DND-41 (cell line): ENCODE data around the gene ST8SIA1.
A peak's percentile ranks its signal among the peaks of the same experiment; 100 is the strongest.
"Not testable (repeated sequence)": the region's sequence is repeated elsewhere in the genome, so short reads cannot be mapped to it uniquely, and the experiment has no call there.

Experiments used
- ATAC-seq: fragments of 200-7000 bp; cut with Tn5 transposase; 3 replicates; pipeline ENCODE4 v1.9.1; 2021; ENCODE audit warnings: low read depth; ENCODE audit not compliant: insufficient read depth
- DNase-seq: peaks from one replicate; pipeline ENCODE4 v3.0.0-alpha.2; 2020
- H2AFZ ChIP-seq: 2 replicates; pipeline ENCODE4 v1.6.0; 2012; ENCODE audit warnings: low read depth, low read length
- H3K27ac ChIP-seq: 2 replicates; pipeline ENCODE4 v1.5.1; 2012; ENCODE audit warnings: low read length, inconsistent platforms
- H3K27me3 ChIP-seq: fragments of 200-600 bp; sonication (generic); 2 replicates; pipeline ENCODE4 v1.6.0; 2012; ENCODE audit warnings: low read length, mild to moderate bottlenecking, inconsistent platforms; ENCODE audit not compliant: insufficient read depth, poor library complexity
- H3K36me3 ChIP-seq: 2 replicates; pipeline ENCODE4 v1.5.1; 2012; ENCODE audit warnings: low read length, inconsistent platforms; ENCODE audit not compliant: insufficient read depth
- H3K4me1 ChIP-seq: 2 replicates; pipeline ENCODE4 v1.5.1; 2012; ENCODE audit warnings: mild to moderate bottlenecking, low read length; ENCODE audit not compliant: insufficient read depth
- H3K4me2 ChIP-seq: 2 replicates; pipeline ENCODE4 v1.6.0; 2012; ENCODE audit warnings: mild to moderate bottlenecking, moderate library complexity, low read length, inconsistent platforms; ENCODE audit not compliant: insufficient read depth
- H3K4me3 ChIP-seq, 2 experiments: fragments of 200-600 bp in 1 of 2; shearing (Covaris generic) in 1 of 2; 2 replicates each; pipeline ENCODE4 v1.5.1; 2012 to 2016; ENCODE audit warnings: inconsistent platforms in 2 of 2, low read length in 2 of 2, mild to moderate bottlenecking in 2 of 2, low read depth in 1 of 2, moderate library complexity in 1 of 2
- H3K79me2 ChIP-seq: 2 replicates; pipeline ENCODE4 v1.6.0; 2012; ENCODE audit warnings: low read length, inconsistent platforms; ENCODE audit not compliant: insufficient read depth
- H3K9ac ChIP-seq: 2 replicates; pipeline ENCODE4 v1.6.0; 2012; ENCODE audit warnings: low read depth, mild to moderate bottlenecking, inconsistent platforms, low read length, moderate library complexity
- H3K9me3 ChIP-seq: 2 replicates; pipeline ENCODE4 v1.5.1; 2012; ENCODE audit warnings: low read length, moderate library complexity, mild to moderate bottlenecking, inconsistent platforms; ENCODE audit not compliant: insufficient read depth, severe bottlenecking
- H4K20me1 ChIP-seq: 2 replicates; pipeline ENCODE4 v1.6.0; 2012; ENCODE audit warnings: low read length; ENCODE audit not compliant: insufficient read depth
- CTCF ChIP-seq: IDR thresholded peaks from 2 replicates; pipeline ENCODE4 v1.5.1; 2012; ENCODE audit warnings: borderline replicate concordance, low read length, moderate library complexity, mild to moderate bottlenecking; ENCODE audit not compliant: poor library complexity, severe bottlenecking; ENCODE audit errors: extremely low read depth
- EZH2 ChIP-seq: IDR thresholded peaks from 3 replicates; pipeline ENCODE4 v1.6.1; 2012; ENCODE audit warnings: borderline replicate concordance, low read depth, mild to moderate bottlenecking, moderate library complexity, low read length, inconsistent platforms; ENCODE audit not compliant: severe bottlenecking

ST8SIA1 gene

GRCh38 chr12:22163594-22163993 is 170.9 kb downstream of the ST8SIA1 start:
- H3K4me3 ChIP-seq = no peak overlapping the region
- no peaks in the 10 kb centered on the region for H3K79me2 ChIP-seq
- H3K4me1 ChIP-seq = no peaks in the 10 kb centered on the region
- DNase-seq (no peak), ATAC-seq (no peak; the same call in 2 of the 3 replicates)
- no peak overlapping the region for H3K4me2 ChIP-seq
- no peak for TF ChIP-seq CTCF
- no peak for TF ChIP-seq EZH2
- H3K27me3 ChIP-seq = no peaks in the 10 kb centered on the region
- H4K20me1 ChIP-seq = no peaks in the 10 kb centered on the region
- H3K36me3 ChIP-seq = no peaks in the 10 kb centered on the region
- no peak overlapping the region for H2AFZ ChIP-seq
- no peaks in the 10 kb centered on the region for H3K9me3 ChIP-seq
- H3K9ac ChIP-seq = no peak overlapping the region
- H3K27ac ChIP-seq = no peak overlapping the region

- Histone ChIP-seq H2AFZ (no peak overlapping the region), H4K20me1 (no peaks in the 10 kb centered on the region), H3K36me3 (no peaks in the 10 kb centered on the region), H3K4me1 (no peaks in the 10 kb centered on the region), H3K4me2 (no peak overlapping the region), H3K27me3 (no peaks in the 10 kb centered on the region), H3K79me2 (no peaks in the 10 kb centered on the region), H3K9me3 (no peaks in the 10 kb centered on the region), H3K27ac (no peak overlapping the region), H3K9ac (no peak overlapping the region), H3K4me3 (no peak overlapping the region)
- TF ChIP-seq CTCF = no peak
- TF ChIP-seq EZH2 = no peak
- ATAC-seq (peak; percentile 73), DNase-seq (peak; percentile 20)
Observed at GRCh38 chr12:22160396-22161003, 174.0 kb downstream of the ST8SIA1 start.

GRCh38 chr12:22149286-22149685 is 185.2 kb downstream of the ST8SIA1 start:
- not testable (repeated sequence) for H4K20me1 ChIP-seq, H3K4me2 ChIP-seq, H2AFZ ChIP-seq, H3K4me3 ChIP-seq, ATAC-seq, H3K27me3 ChIP-seq, H3K27ac ChIP-seq, H3K4me1 ChIP-seq, H3K9me3 ChIP-seq, H3K79me2 ChIP-seq, H3K9ac ChIP-seq, H3K36me3 ChIP-seq, DNase-seq

- not testable (repeated sequence) for H3K4me2 ChIP-seq, H3K4me1 ChIP-seq, H3K9me3 ChIP-seq, DNase-seq, H3K79me2 ChIP-seq, ATAC-seq, H3K36me3 ChIP-seq, H2AFZ ChIP-seq, H4K20me1 ChIP-seq, H3K27me3 ChIP-seq, H3K27ac ChIP-seq, H3K9ac ChIP-seq, H3K4me3 ChIP-seq
Observed at GRCh38 chr12:22146686-22147085, 187.8 kb downstream of the ST8SIA1 start.
